Lung (tissue), 12 donors: ENCODE measurements around the gene ANAPC13. TPM values are rescaled to one million over a fixed set of nuclear protein-coding genes. Genes with fewer than 3 reads are reported as not detected.

ENCODE experiments used
- ATAC-seq: fragments of 200-7000 bp; cut with Tn5 transposase; one replicate; pipeline ENCODE4 v1.9.1; 2020; ENCODE audit warnings: moderate number of reproducible peaks; ENCODE audit not compliant: insufficient read depth, low FRiP score
- DNase-seq, 3 donors: peaks; one replicate each; pipeline ENCODE4 v3.0.0-alpha.2; 2013 to 2017
- H3K27ac ChIP-seq, 2 donors: one replicate each; pipeline ENCODE4 v1.5.1; 2013; ENCODE audit warnings: mild to moderate bottlenecking in 2 of 2, moderate library complexity in 2 of 2, control low read depth in 1 of 2, inconsistent platforms in 1 of 2, low read depth in 1 of 2, low read length in 1 of 2
- H3K27me3 ChIP-seq, 3 donors: one replicate each; pipeline ENCODE4 v1.5.1; 2013; ENCODE audit warnings: low read length in 2 of 3; ENCODE audit not compliant: control insufficient read depth in 3 of 3, insufficient read depth in 3 of 3
- H3K36me3 ChIP-seq, 4 donors: one replicate each; pipeline ENCODE4 v1.5.1; 2013; ENCODE audit warnings: low read length in 4 of 4, mild to moderate bottlenecking in 1 of 4, moderate library complexity in 1 of 4; ENCODE audit not compliant: control insufficient read depth in 4 of 4, insufficient read depth in 4 of 4
- H3K4me1 ChIP-seq, 5 donors: one replicate each; pipeline ENCODE4 v1.5.1; 2013; ENCODE audit warnings: low read length in 5 of 5, mild to moderate bottlenecking in 2 of 5, moderate library complexity in 1 of 5; ENCODE audit not compliant: control insufficient read depth in 5 of 5, insufficient read depth in 5 of 5
- H3K4me3 ChIP-seq: one replicate; pipeline ENCODE4 v1.5.1; 2013; ENCODE audit warnings: mild to moderate bottlenecking, control low read depth, moderate library complexity
- H3K9ac ChIP-seq, 2 donors: one replicate each; pipeline ENCODE4 v1.5.1; 2013; ENCODE audit warnings: low read length in 2 of 2, control low read depth in 1 of 2; ENCODE audit not compliant: insufficient read depth in 1 of 2
- H3K9me3 ChIP-seq, 4 donors: one replicate each; pipeline ENCODE4 v1.5.1; 2013; ENCODE audit warnings: low read length in 3 of 4, mild to moderate bottlenecking in 1 of 4, moderate library complexity in 1 of 4; ENCODE audit not compliant: control insufficient read depth in 4 of 4, insufficient read depth in 3 of 4
- WGBS, 2 donors: extraction: QIAGEN DNeasy Blood & Tissue Kit; methylation state at CpG; one replicate each; pipeline ENCODE4 v1.1.7; 2013; 5-methylcytosine and 5-hydroxymethylcytosine counted together
- polyA plus RNA-seq, 2 donors: library from polyadenylated mRNA; stranded (reverse); fragments of 200-250 nt; gene quantifications; one replicate each; pipeline ENCODE4 v1.2.1, GENCODE V29; 2013
- total RNA-seq, 2 donors: library from RNA; depleted of rRNA in 1 of 2; stranded (reverse); fragments of >200 nt in 1 of 2; gene quantifications; one replicate each; pipeline ENCODE4 v1.2.1, GENCODE V29; 2014 to 2021
- TF ChIP-seq, protein P1 (sequence below): IDR thresholded peaks from 2 replicates; pipeline ENCODE4 v1.5.1; 2012; ENCODE audit warnings: mild to moderate bottlenecking; ENCODE audit errors: control extremely low read depth, extremely low read depth
- donor health status: control.
- donor health status: control.
- donor health status: Bipolar disorder and iron deficiency.
- donor health status: healthy.
- donor health status: DM: yes; HTN: yes; CAD: no.

Gene ANAPC13
- total and polyA plus RNA-seq, 4 donors: 36.9 to 85.2 (median 63.1) TPM

DNA sequence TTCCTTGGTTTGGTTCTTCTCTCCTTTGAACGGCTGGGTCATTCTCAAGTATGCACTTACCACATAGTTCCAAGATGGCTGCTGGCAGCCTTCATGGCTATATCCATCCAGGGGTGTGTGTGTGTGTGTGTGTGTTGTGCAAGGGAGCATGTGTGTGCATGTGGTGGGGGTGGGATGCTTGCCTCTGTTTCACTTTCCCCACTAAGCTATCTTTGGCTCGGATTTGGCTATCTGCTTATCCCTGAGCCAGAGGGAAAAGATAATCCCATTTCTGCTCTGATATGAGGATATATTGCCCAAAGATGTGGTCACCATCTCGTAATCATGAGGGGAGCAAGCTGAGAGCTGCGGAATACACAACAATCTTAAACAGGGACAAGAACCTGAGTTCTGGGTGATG lies 26.2 kb downstream of the ANAPC13 start:
- ATAC-seq: no peak
- 88 to 90% methylated on average over 4 of the region's 4 CpGs for WGBS, 2 donors
- H3K27me3 ChIP-seq: no peaks in the 10 kb centered on the region
- DNase-seq: no peak
- no peak overlapping the region for H3K4me3 ChIP-seq
- no peaks in the 10 kb centered on the region for H3K36me3 ChIP-seq
- no peak overlapping the region for H3K27ac ChIP-seq
- H3K4me1 ChIP-seq: peaks cover 0 to 29% (median 11%) of the 10 kb centered on the region in 5 donors
- H3K9me3 ChIP-seq: peaks cover 0 to 2% (median 0%) of the 10 kb centered on the region in 4 donors
- TF ChIP-seq, protein P1, sequence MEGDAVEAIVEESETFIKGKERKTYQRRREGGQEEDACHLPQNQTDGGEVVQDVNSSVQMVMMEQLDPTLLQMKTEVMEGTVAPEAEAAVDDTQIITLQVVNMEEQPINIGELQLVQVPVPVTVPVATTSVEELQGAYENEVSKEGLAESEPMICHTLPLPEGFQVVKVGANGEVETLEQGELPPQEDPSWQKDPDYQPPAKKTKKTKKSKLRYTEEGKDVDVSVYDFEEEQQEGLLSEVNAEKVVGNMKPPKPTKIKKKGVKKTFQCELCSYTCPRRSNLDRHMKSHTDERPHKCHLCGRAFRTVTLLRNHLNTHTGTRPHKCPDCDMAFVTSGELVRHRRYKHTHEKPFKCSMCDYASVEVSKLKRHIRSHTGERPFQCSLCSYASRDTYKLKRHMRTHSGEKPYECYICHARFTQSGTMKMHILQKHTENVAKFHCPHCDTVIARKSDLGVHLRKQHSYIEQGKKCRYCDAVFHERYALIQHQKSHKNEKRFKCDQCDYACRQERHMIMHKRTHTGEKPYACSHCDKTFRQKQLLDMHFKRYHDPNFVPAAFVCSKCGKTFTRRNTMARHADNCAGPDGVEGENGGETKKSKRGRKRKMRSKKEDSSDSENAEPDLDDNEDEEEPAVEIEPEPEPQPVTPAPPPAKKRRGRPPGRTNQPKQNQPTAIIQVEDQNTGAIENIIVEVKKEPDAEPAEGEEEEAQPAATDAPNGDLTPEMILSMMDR: no peak
- no peak overlapping the region for H3K9ac ChIP-seq

DNA sequence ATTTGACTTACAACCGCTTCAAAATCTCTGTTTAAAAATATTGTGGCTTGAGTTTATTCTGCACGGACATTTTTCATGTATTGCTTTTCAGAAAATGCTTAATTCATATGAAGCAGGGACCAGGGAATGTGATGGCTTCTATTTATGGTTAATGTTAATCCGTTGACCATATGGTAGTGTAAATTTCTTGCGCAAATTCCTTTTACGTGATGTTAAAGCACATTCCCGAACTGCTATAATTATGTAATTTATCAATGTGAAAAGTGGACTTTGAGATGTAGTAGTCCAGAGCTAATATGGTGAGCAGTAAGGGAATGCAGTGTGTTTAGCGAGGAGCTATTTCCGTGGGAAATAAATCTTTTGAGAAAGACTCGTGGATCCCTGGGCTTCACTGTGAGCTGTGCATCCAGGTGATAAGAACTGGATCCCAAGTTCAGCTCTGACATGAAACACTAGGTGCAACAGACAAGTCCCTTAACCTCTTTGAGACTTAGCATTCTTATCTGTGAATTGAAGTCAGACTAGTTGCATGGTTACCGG lies 27.3 kb downstream of the ANAPC13 start:
- Histone ChIP-seq H3K9ac (no peak overlapping the region), H3K27ac (no peak overlapping the region), H3K36me3 (no peaks in the 10 kb centered on the region), H3K9me3 (peaks cover 0 to 2% (median 0%) of the 10 kb centered on the region in 4 donors), H3K4me1 (peaks cover 0 to 19% (median 3%) of the 10 kb centered on the region in 5 donors), H3K27me3 (no peaks in the 10 kb centered on the region), H3K4me3 (no peak overlapping the region)
- WGBS, 2 donors: 84 to 88% methylated on average over 10 of the region's 10 CpGs
- DNase-seq (no peak), ATAC-seq (no peak)
- TF ChIP-seq, protein P1: no peak

DNA sequence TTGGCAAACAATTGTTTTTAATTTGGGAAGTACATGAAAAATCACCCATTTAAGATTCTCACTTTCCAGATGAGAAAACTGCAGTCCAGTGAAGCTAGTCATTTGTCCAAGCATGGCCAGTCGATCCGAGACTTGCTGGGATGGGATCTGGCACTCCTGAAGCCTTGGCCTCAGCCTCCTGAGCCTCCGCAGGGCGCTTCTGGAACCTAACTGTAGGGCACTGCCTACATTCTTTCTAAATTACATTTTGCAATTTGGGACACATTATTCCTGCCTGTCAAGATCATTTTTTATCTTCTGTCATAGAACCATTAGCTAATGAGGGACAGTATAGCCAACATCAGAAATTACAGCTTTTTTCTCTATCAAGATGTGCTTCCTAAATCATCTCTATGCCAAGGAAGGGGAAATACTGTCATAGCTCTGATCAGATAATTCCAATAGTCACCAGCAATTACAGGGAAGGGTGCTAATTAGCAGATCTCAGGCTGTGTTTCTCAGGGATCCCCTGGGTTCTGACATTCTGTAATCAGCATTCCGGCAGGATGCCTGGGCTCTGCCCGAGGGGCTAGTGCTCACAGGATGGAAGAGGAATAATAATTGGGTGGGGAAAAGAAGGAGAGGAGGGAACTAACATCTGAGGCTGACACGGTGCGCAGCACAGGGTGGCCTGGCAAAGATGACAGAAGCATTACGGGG lies 28.3 kb downstream of the ANAPC13 start:
- no peaks in the 10 kb centered on the region for H3K27me3 ChIP-seq

More for the DNA sequence above, 28.3 kb downstream of the ANAPC13 start:
- H3K36me3 ChIP-seq: no peaks in the 10 kb centered on the region
- H3K9me3 ChIP-seq: peaks cover 0 to 2% (median 0%) of the 10 kb centered on the region in 4 donors
- 90 to 95% methylated on average over 9 of the region's 9 CpGs for WGBS, 2 donors
- no peak overlapping the region for H3K27ac ChIP-seq
- peaks cover 0 to 9% (median 3%) of the 10 kb centered on the region in 5 donors for H3K4me1 ChIP-seq
- no peak overlapping the region for H3K9ac ChIP-seq
- ATAC-seq (no peak), DNase-seq (no peak)
- TF ChIP-seq, protein P1: no peak
- no peak overlapping the region for H3K4me3 ChIP-seq
